ENCODE data around the gene SIAE.
A peak's percentile ranks its signal among the peaks of the same experiment; 100 is the strongest.

The SIAE gene

GRCh38 chr11:124662106-124662505, 11.4 kb downstream of the SIAE start:
- DNase-seq = no peak

GRCh38 chr11:124661553-124661952, 12.0 kb downstream of the SIAE start:
- no peak for DNase-seq

- DNase-seq = no peak
Measured at GRCh38 chr11:124658986-124659385, 14.6 kb downstream of the SIAE start.

- no peak for DNase-seq
Measured at GRCh38 chr11:124658501-124658900, 15.0 kb downstream of the SIAE start.

GRCh38 chr11:124657904-124658303, 15.6 kb downstream of the SIAE start:
- no peak for DNase-seq

- DNase-seq = peak; percentile 67
Measured at GRCh38 chr11:124656774-124657630, 16.5 kb downstream of the SIAE start.

- DNase-seq = no peak
Measured at GRCh38 chr11:124648610-124649009, 24.9 kb downstream of the SIAE start.

- DNase-seq = no peak
Measured at GRCh38 chr11:124646148-124646547, 27.4 kb downstream of the SIAE start.

- peak; percentile 85 for DNase-seq
Measured at GRCh38 chr11:124644426-124645280, 28.9 kb downstream of the SIAE start.

GRCh38 chr11:124643605-124644425, 29.7 kb downstream of the SIAE start:
- DNase-seq = no peak

GRCh38 chr11:124643042-124643604, 30.4 kb downstream of the SIAE start:
- no peak for DNase-seq

- no peak for DNase-seq
Measured at GRCh38 chr11:124642628-124643027, 30.9 kb downstream of the SIAE start.

GRCh38 chr11:124640666-124641065, 32.9 kb downstream of the SIAE start:
- no peak for DNase-seq

GRCh38 chr11:124639186-124639585, 34.4 kb downstream of the SIAE start:
- no peak for DNase-seq

- DNase-seq = no peak
Measured at GRCh38 chr11:124638500-124638899, 35.0 kb downstream of the SIAE start.

- DNase-seq = no peak
Measured at GRCh38 chr11:124635932-124636331, 37.6 kb downstream of the SIAE start.

GRCh38 chr11:124633355-124633754, 40.2 kb downstream of the SIAE start:
- no peak for DNase-seq

GRCh38 chr11:124629961-124630360, 43.6 kb downstream of the SIAE start:
- DNase-seq = no peak

GRCh38 chr11:124627546-124627945, 46.0 kb downstream of the SIAE start:
- no peak for DNase-seq

- DNase-seq = no peak
Measured at GRCh38 chr11:124625504-124626168, 47.9 kb downstream of the SIAE start.

GRCh38 chr11:124623861-124624525, 49.5 kb downstream of the SIAE start:
- no peak for DNase-seq

Measured in NCI-H2227 treated with DMSO at 0.1 percent for 48 hours (cell line).